Ovary (tissue), 9 donors: ENCODE data around the gene ADK. TPM values are rescaled to one million over a fixed set of nuclear protein-coding genes. Genes with fewer than 3 reads are reported as not detected.

Source experiments
- DNase-seq, 5 donors: peaks; one replicate each; pipeline ENCODE4 v3.0.0-alpha.2; 2019 to 2020
- H3K27ac ChIP-seq, 2 donors: fragments of 200-600 bp; one replicate each; pipeline versions ENCODE4 v1.5.1 to v1.8.0; 2019 to 2022
- H3K27me3 ChIP-seq: fragments of 200-600 bp; one replicate; pipeline ENCODE4 v1.8.0; 2022
- H3K36me3 ChIP-seq: fragments of 200-600 bp; sonication (generic); one replicate; pipeline ENCODE4 v1.5.1; 2019
- H3K4me1 ChIP-seq: one replicate; pipeline ENCODE4 v1.8.1; 2013; ENCODE audit warnings: mild to moderate bottlenecking, moderate library complexity; ENCODE audit not compliant: insufficient read depth
- H3K4me3 ChIP-seq: fragments of 200-600 bp; sonication (generic); one replicate; pipeline ENCODE4 v1.5.1; 2017
- H3K9me3 ChIP-seq, 2 donors: fragments of 200-600 bp in 1 of 2; sonication (generic) in 1 of 2; one replicate each; pipeline versions ENCODE4 v1.5.1 to v1.8.1; 2013 to 2019; ENCODE audit warnings: mild to moderate bottlenecking in 1 of 2, moderate library complexity in 1 of 2
- EP300 ChIP-seq: sonication (generic); formaldehyde crosslinking; IDR thresholded peaks from one replicate; pipeline ENCODE4 v1.6.1; 2017; ENCODE audit warnings: antibody characterized with exemption
- POLR2A ChIP-seq: fragments of 450-650 bp; IDR thresholded peaks from one replicate; pipeline ENCODE4 v1.6.1; 2017; ENCODE audit warnings: antibody characterized with exemption, mild to moderate bottlenecking, moderate library complexity
- WGBS, 3 donors: extraction: QIAGEN DNeasy Blood & Tissue Kit in 1 of 3; methylation state at CpG; one replicate each; pipeline versions ENCODE4 v1.1.5 to v1.1.7; 2013 to 2017; 5-methylcytosine and 5-hydroxymethylcytosine counted together
- intact Hi-C, 4 donors: fragments of 100-400 bp; cut with DNase I; formaldehyde crosslinking; loops; one replicate each; pipeline versions ENCODE4 v1.11.0 to v1.15.1; 2022 to 2023
- polyA plus RNA-seq, 2 donors: library from polyadenylated mRNA; stranded (reverse); fragments of 200-250 nt in 1 of 2; fragments of 350-450 nt in 1 of 2; fragmentation: Illumina TruSeq in 1 of 2; extraction: RNeasy Lipid Tissue Mini Kit (QIAGEN cat#74804) in 1 of 2; gene quantifications; one replicate each; pipeline ENCODE4 v1.2.3, GENCODE V29; 2013 to 2014
- total RNA-seq, 7 donors: library from RNA; depleted of rRNA in 2 of 7; stranded (reverse); fragments of >200 nt in 2 of 7; fragmentation: NEBNext Ultra II Directional in 3 of 7; extraction: Animal tissue kit (Norgen Biotek cat#: 25700) in 3 of 7; gene quantifications; one replicate each; pipeline versions ENCODE4 v1.1.0 to v1.2.4, GENCODE V29; 2016 to 2023
- TF ChIP-seq, protein P1 (sequence below), 3 donors: fragments of 450-650 bp in 2 of 3; fragments of 200-600 bp in 1 of 3; IDR thresholded peaks; one replicate each; pipeline versions ENCODE4 v1.5.1 to v1.8.0; 2016 to 2022; ENCODE audit warnings: antibody characterized with exemption in 3 of 3, mild to moderate bottlenecking in 1 of 3
- donor health status: DM: no; HTN: no; CAD: no; lungs with moderate emphysema.
- donor health status: DM: no; HTN: no; CAD: no.
- donor health status: Bipolar disorder and iron deficiency.
- donor health status: DM: yes; HTN: yes; CAD: no.
- donor health status: DM: no; HTN: no; CAD: no.
- donor health status: DM: yes; HTN: yes; CAD: no.

The ADK gene
- total and polyA plus RNA-seq, 9 donors, result 9.4 to 20.4 (median 12.2) TPM

- Histone ChIP-seq H3K27ac (no peak overlapping the region), H3K27me3 (no peaks in the 10 kb centered on the region), H3K4me1 (peaks cover 2% of the 10 kb centered on the region), H3K9me3 (no peaks in the 10 kb centered on the region), H3K36me3 (no peaks in the 10 kb centered on the region), H3K4me3 (no peak overlapping the region)
- intact Hi-C loops, result loop anchor here in 1 of 4 donors (10.0 kb wide), 1 partner anchor 761 kb away; no protein-coding TSS in a partner anchor
- TF ChIP-seq POLR2A (no peak), EP300 (no peak)
- TF ChIP-seq, protein P1, sequence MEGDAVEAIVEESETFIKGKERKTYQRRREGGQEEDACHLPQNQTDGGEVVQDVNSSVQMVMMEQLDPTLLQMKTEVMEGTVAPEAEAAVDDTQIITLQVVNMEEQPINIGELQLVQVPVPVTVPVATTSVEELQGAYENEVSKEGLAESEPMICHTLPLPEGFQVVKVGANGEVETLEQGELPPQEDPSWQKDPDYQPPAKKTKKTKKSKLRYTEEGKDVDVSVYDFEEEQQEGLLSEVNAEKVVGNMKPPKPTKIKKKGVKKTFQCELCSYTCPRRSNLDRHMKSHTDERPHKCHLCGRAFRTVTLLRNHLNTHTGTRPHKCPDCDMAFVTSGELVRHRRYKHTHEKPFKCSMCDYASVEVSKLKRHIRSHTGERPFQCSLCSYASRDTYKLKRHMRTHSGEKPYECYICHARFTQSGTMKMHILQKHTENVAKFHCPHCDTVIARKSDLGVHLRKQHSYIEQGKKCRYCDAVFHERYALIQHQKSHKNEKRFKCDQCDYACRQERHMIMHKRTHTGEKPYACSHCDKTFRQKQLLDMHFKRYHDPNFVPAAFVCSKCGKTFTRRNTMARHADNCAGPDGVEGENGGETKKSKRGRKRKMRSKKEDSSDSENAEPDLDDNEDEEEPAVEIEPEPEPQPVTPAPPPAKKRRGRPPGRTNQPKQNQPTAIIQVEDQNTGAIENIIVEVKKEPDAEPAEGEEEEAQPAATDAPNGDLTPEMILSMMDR (IDR thresholded peaks at IDR 0.05), result no peak
- DNase-seq, result no peak
Observed at GRCh38 chr10:74263996-74264395, 113.0 kb downstream of the ADK start.

GRCh38 chr10:74272288-74272687 is 121.3 kb downstream of the ADK start:
- Histone ChIP-seq H3K27ac (no peak overlapping the region), H3K9me3 (no peaks in the 10 kb centered on the region), H3K27me3 (no peaks in the 10 kb centered on the region), H3K36me3 (no peaks in the 10 kb centered on the region), H3K4me1 (no peaks in the 10 kb centered on the region), H3K4me3 (no peak overlapping the region)
- DNase-seq, result no peak
- 97 to 100% (median 97%) methylated on average over 3 of the region's 3 CpGs for WGBS, 3 donors
- TF ChIP-seq EP300 (no peak), POLR2A (no peak)
- TF ChIP-seq, protein P1 (IDR thresholded peaks at IDR 0.05), result no peak
- intact Hi-C loops, result loop anchor here in 1 of 4 donors (10.0 kb wide), 1 partner anchor 743 kb away; no protein-coding TSS in a partner anchor

- Histone ChIP-seq H3K27me3 (no peaks in the 10 kb centered on the region), H3K27ac (no peak overlapping the region), H3K9me3 (no peaks in the 10 kb centered on the region), H3K4me3 (no peak overlapping the region), H3K4me1 (no peaks in the 10 kb centered on the region), H3K36me3 (no peaks in the 10 kb centered on the region)
- TF ChIP-seq, protein P1 (IDR thresholded peaks at IDR 0.05), result no peak
- TF ChIP-seq EP300, result no peak
- TF ChIP-seq POLR2A, result no peak
- intact Hi-C loops, result loop anchor here in 1 of 4 donors (10.0 kb wide), 1 partner anchor 739 kb away; no protein-coding TSS in a partner anchor
- 94 to 97% (median 94%) methylated on average over 6 of the region's 6 CpGs for WGBS, 3 donors
- DNase-seq, result no peak
Observed at GRCh38 chr10:74275755-74276290, 124.8 kb downstream of the ADK start.

DNA sequence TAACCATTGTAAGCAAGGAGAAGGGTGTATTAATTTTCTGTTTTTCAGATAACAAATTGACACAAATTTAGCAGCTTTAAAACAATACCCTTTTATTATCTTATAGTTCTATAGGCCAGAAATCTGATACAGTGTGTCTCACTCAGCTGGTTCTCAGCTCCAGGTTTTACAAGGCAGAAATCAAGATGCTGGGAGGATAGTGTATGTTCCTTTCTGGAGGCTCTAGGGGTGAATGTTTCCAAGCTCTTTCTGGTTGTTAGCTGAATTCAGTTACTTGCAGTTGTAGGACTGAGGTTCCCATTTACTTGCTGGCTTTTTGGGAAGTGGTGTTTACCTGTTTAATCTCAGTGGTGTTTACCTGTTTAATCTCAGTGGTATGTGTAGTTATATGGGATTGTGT is 125.4 kb downstream of the ADK start:
- Histone ChIP-seq H3K27ac (no peak overlapping the region), H3K4me1 (no peaks in the 10 kb centered on the region), H3K4me3 (no peak overlapping the region), H3K27me3 (no peaks in the 10 kb centered on the region), H3K9me3 (no peaks in the 10 kb centered on the region), H3K36me3 (no peaks in the 10 kb centered on the region)
- DNase-seq, result no peak
- intact Hi-C loops, result loop anchor here in 1 of 4 donors (10.0 kb wide), 1 partner anchor 738 kb away; no protein-coding TSS in a partner anchor
- TF ChIP-seq EP300 (no peak), POLR2A (no peak)
- TF ChIP-seq, protein P1 (IDR thresholded peaks at IDR 0.05), result no peak
